Fibroblast of villous mesenchyme (primary cell): ENCODE data around the gene MFSD6L. TPM values are rescaled to one million over a fixed set of nuclear protein-coding genes. Genes with fewer than 3 reads are reported as not detected.
A peak's percentile ranks its signal among the peaks of the same experiment; 100 is the strongest.

Source experiments
- DNase-seq: peaks from one replicate; pipeline ENCODE4 v3.0.0-alpha.2; 2010; ENCODE audit warnings: low read depth
- H3K4me3 ChIP-seq: 2 replicates; pipeline ENCODE4 v1.5.1; 2011; ENCODE audit warnings: low read depth, mild to moderate bottlenecking, low read length
- total RNA-seq: library from RNA; depleted of rRNA; stranded (reverse); fragments of >200 nt; gene quantifications from 2 replicates; pipeline ENCODE4 v1.2.3, GENCODE V29; 2012
- TF ChIP-seq, protein P1 (sequence below): IDR thresholded peaks from 2 replicates; pipeline ENCODE4 v1.5.1; 2012; ENCODE audit warnings: low read depth, mild to moderate bottlenecking, low read length; ENCODE audit not compliant: insufficient read depth

The MFSD6L gene
- total RNA-seq, 1 donor: not detected

DNA sequence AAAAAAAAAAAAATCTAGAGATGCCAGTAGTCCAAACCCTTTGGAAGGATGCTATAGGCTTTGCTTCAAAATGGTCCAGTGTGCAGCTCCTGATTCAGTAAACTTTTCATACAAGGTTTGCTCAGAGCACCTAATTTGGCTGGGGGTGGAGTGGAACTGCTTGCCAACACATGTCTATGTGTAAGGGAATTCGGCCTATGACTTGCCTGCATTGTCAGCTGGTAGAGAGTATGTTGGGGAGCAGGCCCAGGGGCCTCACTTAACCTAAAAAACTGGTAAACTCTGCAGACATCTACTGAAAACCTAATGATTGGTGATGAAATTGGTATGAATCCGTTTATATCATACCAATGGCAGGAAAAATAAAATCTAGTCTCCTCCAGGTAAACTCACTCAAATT lies 1.5 kb upstream of the MFSD6L start:
- TF ChIP-seq, protein P1, sequence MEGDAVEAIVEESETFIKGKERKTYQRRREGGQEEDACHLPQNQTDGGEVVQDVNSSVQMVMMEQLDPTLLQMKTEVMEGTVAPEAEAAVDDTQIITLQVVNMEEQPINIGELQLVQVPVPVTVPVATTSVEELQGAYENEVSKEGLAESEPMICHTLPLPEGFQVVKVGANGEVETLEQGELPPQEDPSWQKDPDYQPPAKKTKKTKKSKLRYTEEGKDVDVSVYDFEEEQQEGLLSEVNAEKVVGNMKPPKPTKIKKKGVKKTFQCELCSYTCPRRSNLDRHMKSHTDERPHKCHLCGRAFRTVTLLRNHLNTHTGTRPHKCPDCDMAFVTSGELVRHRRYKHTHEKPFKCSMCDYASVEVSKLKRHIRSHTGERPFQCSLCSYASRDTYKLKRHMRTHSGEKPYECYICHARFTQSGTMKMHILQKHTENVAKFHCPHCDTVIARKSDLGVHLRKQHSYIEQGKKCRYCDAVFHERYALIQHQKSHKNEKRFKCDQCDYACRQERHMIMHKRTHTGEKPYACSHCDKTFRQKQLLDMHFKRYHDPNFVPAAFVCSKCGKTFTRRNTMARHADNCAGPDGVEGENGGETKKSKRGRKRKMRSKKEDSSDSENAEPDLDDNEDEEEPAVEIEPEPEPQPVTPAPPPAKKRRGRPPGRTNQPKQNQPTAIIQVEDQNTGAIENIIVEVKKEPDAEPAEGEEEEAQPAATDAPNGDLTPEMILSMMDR: no peak
- DNase-seq: no peak
- H3K4me3 ChIP-seq: no peak overlapping the region

DNA sequence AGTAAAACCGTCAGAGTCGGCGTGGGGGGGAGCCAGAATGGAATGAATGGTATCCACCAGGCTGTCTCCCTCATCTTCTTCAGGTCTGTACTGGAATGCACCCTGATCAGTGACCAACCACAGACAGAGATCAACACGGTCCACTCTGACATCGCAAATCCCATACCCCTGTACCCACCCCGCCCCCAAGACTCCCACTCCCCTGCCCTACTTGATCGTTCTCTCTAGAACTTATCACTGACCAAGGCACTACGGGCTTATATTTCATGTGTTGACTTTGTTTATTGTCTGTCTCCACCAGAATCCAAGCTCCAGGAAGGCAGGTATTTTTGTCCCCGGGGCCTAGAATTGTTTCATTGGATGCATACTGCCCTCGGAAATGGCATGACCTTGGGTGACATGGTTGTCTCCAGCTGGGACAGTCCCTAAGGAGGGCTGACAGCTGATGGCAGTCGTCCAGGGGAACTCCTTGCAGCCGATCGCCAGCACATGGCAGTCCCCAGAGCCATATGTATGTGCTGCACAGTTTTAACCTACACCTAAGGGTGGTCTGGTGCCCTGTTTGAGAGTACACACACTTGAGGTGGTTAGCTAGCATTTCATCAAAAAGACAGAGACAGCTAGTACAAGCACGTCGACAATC lies 526 bp upstream of the MFSD6L start:
- peak; percentile 3 for DNase-seq
- TF ChIP-seq, protein P1: no peak
- H3K4me3 ChIP-seq: no peak overlapping the region

DNA sequence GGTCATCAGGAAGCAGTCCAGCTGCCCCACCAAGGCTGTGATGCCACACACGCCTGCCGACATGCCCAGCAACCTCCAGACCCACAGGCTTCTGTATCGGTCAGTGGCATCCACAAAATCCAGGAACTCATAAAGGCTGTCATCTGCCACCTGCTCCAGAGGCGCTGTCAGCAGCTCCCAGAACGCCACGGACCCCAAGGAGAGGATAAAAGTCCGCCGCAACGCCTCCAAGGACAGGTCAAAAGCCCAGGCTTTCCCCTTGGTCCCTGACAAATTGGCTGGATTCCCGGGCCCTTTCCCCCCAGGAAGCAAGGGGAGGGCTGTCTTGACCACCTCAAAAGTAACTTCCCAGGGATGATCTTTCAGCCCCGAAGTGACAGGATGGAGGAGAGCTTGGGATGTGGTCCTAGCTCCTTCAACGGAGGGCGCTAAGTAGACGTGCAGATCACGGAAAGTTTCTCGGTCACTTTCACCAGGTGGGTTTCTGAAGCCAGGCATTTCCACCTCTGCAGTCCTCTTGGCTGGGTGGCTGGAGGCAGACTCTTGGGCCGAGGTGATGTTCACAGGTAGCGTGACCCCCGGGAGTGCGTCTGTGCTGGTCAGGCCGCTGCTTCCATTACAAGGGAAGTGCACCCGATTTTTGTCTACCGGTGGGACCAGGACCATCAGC lies 854 bp downstream of the MFSD6L start:
- TF ChIP-seq, protein P1: no peak
- DNase-seq: no peak
- no peak overlapping the region for H3K4me3 ChIP-seq

DNA sequence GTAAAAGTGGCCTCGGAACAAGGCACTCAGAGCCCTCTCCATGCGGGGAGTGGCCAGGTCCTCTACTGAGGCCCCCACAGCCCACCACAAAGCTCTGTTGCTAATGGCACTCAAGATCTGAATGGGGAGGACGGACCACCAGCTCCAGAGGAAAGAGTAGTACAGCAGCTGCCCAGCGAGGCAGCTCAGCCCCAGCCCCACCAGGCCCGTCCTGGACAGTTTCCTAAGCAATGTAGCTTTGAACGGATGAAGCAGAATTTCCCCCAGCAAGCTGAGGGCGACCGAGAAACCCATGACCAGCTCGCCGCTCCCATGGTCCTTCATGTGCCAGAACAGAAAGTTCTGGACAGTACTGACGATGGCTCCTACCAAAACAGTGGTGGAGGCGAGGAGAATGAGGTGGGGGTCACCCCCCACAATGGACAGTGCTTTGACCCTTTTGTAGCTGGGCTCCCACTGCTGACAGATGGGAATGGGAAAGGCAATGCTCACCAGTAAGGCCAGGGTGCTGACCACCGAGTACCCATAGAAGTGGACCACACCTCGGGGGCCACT lies 1.5 kb downstream of the MFSD6L start:
- no peak for DNase-seq
- H3K4me3 ChIP-seq: no peak overlapping the region
- TF ChIP-seq, protein P1: no peak

DNA sequence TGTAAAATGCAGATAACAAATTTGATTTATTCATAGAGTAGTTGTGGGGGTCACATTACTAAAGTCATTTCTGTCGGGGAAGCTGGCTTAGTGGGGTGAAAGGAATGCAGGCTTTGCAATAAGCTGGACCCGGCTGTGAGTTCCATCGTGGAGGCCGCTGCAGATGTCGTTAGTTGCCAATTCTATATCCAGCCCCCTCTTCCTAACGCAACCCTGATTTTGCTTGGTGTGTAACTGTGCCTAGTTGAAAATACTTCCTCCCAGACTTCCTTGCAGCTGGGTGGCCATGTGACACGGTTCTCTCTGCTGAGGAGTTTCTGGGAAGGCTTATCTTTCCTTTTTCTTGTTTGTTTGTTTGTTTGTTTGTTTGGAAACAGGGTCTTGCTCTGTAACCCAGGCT lies 4.5 kb downstream of the MFSD6L start:
- TF ChIP-seq, protein P1: no peak
- no peak overlapping the region for H3K4me3 ChIP-seq
- peak; percentile 4 for DNase-seq

DNA sequence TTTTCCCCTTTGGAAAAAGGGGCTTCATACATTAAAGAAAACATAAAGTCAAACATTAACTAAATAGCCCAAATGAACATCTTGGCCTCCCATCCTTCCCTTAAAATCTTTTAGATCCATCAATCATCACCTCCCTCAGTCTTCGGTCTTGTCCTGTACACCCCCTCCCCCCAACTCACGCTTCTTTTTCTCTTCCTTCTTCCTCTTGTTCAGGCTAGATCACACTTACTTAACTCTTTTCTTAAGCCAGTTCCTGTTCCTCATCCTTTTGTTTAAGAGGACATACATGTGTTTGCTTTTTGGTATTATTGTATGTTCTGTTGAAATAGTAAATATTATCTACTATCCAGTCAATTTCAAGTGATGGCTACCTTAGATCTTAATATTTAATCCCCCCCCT lies 5.5 kb downstream of the MFSD6L start:
- H3K4me3 ChIP-seq: no peak overlapping the region
- TF ChIP-seq, protein P1: no peak
- no peak for DNase-seq
